HG03439 (cell line): ENCODE measurements around the gene SLC5A10.

Source experiments
- ATAC-seq: cut with Tn5 transposase; IDR thresholded peaks from one replicate; pipeline ENCODE4 v1.9.1; 2021; ENCODE audit warnings: mild to moderate bottlenecking, moderate library complexity; ENCODE audit not compliant: unreplicated experiment

Gene SLC5A10

DNA sequence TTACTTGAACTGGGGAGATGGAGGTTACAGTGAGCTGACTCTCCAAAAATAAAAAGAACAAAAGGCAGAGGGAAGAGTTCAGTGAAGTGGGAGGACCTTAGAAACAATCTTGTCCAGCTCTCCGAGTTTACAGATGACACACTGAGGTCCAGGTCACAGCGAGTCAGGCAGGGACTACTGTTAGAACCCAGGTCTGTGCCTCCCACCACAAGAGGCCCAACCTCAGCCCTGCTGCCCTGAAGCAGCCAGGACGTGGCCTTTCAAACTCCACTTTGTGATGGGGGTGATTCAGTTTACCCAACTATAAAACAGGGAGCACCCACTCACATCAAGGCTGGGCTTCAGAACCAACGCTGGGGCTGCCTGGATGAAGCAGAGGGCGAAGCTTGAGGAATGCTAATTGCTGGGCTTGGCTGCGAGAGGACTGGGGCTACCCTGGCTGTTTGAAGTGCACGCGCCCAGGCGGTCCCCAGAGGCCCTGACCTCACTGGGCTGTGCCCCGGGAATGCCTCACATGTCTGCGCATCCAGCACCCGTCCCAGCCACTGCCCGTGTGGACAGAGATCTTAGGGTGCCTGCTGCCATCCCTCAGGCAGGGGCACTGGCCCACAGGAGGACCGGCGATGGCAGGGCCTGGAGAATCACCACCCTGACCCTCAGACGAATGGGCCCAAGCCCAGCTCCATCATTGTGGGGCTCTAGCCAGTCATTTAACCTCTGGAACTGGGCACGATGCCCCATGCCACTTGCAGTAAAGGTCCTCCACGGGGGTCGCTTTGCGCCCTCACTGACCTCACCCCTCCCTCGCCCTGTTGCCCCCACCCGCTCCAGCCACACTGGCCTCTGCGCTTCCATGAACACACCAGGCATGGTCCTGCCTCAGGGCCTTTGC lies 11.4 kb downstream of the SLC5A10 start:
- ATAC-seq = no peak

- ATAC-seq = no peak
Measured at GRCh38 chr17:18964018-18964351, 12.0 kb downstream of the SLC5A10 start.

DNA sequence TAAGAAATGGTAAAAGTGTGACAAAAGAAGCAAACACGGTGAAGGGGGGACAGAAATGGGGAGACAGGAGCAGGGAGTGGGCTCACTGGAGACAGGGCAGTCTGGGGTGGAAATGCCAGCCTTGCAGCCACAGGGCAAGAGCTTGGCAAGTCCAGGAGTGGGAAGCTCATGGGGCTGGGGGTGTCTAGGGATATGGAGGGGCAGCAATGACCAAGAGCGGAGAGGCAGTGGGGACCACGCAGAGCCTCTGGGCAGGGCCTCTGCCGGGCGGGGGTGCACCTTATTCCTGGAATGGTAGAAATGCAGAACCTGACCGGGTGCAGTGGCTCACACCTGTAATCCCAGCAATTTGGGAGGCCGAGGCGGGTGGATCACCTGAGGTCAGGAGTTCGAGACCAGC lies 12.6 kb downstream of the SLC5A10 start:
- no peak for ATAC-seq

GRCh38 chr17:18965530-18966236 lies 13.7 kb downstream of the SLC5A10 start:
- ATAC-seq = no peak

- ATAC-seq = no peak
Measured at GRCh38 chr17:18966831-18967624, 15.1 kb downstream of the SLC5A10 start.

GRCh38 chr17:18967916-18968315 lies 16.0 kb downstream of the SLC5A10 start:
- ATAC-seq = no peak

GRCh38 chr17:18968345-18968744 lies 16.4 kb downstream of the SLC5A10 start:
- ATAC-seq = no peak

- no peak for ATAC-seq
Measured at GRCh38 chr17:18968945-18969887, 17.3 kb downstream of the SLC5A10 start.

DNA sequence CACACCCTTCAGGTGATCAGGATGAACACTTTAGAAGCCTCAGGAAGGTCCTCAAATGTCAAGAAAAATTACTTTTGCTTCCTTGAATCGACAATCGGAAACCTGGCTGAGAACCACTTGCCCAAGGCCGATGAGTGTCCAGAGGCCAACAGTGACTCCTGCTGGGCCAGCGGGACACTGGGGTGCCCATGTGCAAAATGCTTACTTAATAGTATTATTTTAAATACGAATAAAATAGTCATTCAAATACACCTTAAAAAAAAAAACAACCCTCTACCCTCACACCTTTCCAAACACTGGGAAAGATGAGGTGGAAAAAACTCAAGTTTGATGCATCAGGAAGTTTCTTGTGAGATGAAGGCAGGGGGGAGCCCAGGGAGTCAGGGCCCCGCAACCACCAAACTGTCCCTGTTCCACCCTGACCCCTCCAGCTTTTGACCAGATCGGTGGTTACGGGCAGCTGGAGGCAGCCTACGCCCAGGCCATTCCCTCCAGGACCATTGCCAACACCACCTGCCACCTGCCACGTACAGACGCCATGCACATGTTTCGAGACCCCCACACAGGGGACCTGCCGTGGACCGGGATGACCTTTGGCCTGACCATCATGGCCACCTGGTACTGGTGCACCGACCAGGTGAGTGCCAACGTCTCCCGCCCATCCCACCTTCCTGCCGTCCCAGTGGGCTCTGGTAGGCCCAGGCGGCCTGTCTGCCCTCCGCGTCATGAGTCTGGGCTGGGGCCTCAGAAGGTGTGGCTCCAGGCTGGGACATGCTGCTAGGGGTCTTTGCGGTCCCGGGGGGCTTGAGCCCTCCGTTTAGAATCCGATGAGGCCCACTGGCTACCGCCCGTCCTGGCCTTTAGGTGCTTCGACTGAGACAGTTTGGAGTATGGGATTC lies 18.9 kb downstream of the SLC5A10 start:
- ATAC-seq = no peak

GRCh38 chr17:18971801-18972200 lies 19.8 kb downstream of the SLC5A10 start:
- no peak for ATAC-seq

- no peak for ATAC-seq
Measured at GRCh38 chr17:18974407-18975149, 22.6 kb downstream of the SLC5A10 start.

GRCh38 chr17:18975597-18975996 lies 23.6 kb downstream of the SLC5A10 start:
- no peak for ATAC-seq

- ATAC-seq = no peak
Measured at GRCh38 chr17:18976201-18976600, 24.2 kb downstream of the SLC5A10 start.

DNA sequence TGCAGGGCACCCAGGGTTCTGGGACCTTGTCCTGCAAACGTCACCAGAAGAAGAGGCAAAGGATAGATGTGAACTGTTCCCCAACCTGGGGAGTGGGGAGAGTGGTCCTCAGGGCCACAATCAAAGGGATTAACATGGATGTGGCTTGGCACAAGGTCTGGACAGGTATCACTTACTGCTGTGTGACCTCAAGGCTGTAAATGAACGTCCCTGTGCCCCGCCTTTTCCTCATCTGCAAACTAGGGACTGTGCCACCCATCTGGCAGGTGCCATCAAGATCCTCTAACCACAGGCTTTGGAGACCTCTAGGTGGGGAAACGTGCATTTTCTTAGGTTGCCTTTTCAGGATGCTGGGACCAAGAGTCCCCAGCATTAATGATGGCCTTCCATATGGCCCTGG lies 25.1 kb downstream of the SLC5A10 start:
- no peak for ATAC-seq

- no peak for ATAC-seq
Measured at GRCh38 chr17:18977646-18978045, 25.7 kb downstream of the SLC5A10 start.

GRCh38 chr17:18978050-18978449 lies 26.1 kb downstream of the SLC5A10 start:
- ATAC-seq = no peak

DNA sequence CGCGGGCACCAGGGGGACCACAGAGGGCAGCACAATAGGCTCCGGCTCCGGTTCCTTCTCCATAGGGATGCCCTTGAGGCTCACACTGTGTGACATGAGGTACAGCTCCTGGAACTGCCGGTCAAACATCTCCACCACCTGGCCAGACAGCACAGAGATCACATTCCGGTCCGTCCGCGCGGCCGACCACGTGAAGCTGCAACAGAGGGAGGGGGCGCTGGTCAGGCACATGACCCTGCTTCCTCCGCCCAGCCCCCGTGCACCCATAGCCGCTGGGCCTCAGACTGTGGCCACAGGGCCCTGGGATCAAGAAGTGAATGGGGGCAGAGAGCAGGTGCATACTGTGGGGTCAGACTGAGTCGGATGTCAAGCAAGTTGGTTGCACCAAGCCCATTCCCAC lies 26.7 kb downstream of the SLC5A10 start:
- ATAC-seq = no peak

DNA sequence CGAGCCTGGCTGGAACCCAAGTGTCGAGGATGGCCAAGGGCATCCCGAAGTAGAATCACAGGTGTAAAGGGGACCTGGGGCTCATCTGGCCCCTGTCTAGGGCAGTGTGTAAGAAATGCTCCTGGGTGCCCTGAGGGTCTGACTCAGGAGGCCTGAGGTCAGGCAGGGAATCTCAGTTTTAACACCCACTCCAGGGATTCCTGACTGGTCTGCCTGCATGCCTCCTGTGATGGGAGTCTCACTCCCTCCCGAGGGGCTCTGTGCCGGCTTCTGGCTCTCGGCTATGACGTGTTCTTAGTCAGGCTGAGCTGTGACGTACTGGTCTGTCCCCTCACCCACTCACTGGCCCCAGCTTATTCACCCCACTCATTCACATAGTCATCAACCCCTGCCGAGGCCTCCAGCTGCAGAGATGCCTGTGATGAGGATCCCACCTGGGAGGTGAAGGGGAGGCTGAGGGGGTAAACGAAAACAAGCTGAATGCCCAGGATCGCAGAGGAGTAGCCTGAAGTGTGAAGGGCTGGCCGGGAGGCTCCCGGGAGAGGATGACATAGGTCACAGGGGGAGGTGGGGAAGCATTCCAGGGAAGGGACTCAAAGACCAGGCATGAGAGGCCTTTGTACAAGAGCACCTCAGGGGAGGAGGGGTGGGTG lies 28.8 kb downstream of the SLC5A10 start:
- ATAC-seq = no peak
